GM12892 (cell line): ENCODE results near the gene NPPC.

Experiments
- POLR2A ChIP-seq: IDR thresholded peaks from 2 replicates; pipeline ENCODE4 v1.6.1; 2011; ENCODE audit warnings: low read depth, low read length, control low read depth
- POLR2AphosphoS5 ChIP-seq: IDR thresholded peaks from 2 replicates; pipeline ENCODE4 v1.6.1; 2011; ENCODE audit warnings: low read depth, low read length, control low read depth

DNA sequence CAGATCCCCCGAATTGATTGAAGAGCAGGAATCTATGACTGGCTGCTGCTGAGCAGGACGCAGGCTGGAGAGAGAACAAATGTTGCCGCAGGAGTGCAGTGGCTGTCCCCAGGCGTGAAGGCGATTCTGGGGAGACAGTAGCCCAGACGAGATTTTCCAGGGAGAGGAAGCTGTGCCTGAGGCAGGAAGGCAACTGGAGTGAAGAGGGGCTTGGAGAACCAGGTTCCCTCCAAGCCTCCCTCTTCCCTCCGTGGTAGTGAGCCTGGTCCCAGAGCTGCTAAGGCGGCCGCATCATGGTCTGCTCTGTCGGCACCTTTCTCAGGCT lies 1.3 kb upstream of the NPPC start:
- TF ChIP-seq POLR2A = no peak
- TF ChIP-seq POLR2AphosphoS5 = no peak
